Measurements from ENCODE around the gene ANK2. TPM values are rescaled to one million over a fixed set of nuclear protein-coding genes. Genes with fewer than 3 reads are reported as not detected.

ANK2 gene
- total and polyA plus RNA-seq, 2 of the 13 experiments (the other 11 are each of a cell fraction or from before 2014, with no cell fraction given): 2.7 to 15.1 TPM

DNA sequence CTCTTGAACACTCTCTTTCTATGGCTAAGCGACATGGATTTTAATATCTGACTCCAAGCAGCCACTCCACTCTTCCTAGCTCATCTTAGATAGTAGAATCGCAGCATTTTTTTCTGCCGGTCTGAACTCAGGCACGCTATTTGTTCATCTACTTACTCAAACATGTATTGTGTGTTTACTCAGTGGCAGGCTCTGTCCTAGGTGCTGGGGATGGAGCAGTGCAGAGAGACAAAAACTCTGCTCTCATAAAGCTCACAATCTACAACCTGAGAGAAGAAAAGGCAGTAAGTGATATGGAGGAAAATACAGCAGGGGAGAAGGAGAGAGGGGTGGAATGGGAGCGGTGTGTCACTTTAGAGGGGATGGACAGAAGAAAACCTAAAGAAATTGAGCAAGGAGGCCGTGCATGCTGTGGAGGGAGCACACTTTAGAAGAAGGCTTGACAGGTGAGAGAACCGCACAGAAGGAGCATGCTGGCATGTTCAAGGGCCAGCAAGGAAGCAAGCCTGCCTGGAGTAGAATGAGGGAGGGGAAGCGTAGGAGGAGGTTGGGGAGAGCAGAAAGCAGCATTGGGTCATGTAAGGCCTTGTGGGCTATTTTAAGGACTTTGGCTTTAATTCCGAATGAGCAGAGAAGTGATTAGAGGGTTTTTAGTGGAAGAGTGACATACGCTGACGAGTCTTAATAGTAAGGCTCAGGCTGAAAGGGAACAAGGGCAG lies 132.0 kb downstream of the ANK2 start (continued):
- no peak for TF ChIP-seq SNAPC4 (CRISPR knock-in tag; IDR thresholded peaks at IDR 0.05)
- TF ChIP-seq ZNF20 (CRISPR knock-in tag; IDR thresholded peaks at IDR 0.05): no peak
- no peak for TF ChIP-seq ZBTB40 (IDR thresholded peaks at IDR 0.05)
- no peak for TF ChIP-seq ZBTB40 (CRISPR knock-in tag; IDR thresholded peaks at IDR 0.05)
- peak; percentile 74 for TF ChIP-seq POGZ (CRISPR knock-in tag; IDR thresholded peaks at IDR 0.05)
- TF ChIP-seq, protein P1, sequence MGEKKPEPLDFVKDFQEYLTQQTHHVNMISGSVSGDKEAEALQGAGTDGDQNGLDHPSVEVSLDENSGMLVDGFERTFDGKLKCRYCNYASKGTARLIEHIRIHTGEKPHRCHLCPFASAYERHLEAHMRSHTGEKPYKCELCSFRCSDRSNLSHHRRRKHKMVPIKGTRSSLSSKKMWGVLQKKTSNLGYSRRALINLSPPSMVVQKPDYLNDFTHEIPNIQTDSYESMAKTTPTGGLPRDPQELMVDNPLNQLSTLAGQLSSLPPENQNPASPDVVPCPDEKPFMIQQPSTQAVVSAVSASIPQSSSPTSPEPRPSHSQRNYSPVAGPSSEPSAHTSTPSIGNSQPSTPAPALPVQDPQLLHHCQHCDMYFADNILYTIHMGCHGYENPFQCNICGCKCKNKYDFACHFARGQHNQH (CRISPR knock-in tag; IDR thresholded peaks at IDR 0.05): peak; percentile 70; the same call in 1 of the 2 replicates
- peak; percentile 89 for TF ChIP-seq ZNF205 (CRISPR knock-in tag; IDR thresholded peaks at IDR 0.05)
- TF ChIP-seq THRA (CRISPR knock-in tag; IDR thresholded peaks at IDR 0.05; ENCODE audit: borderline replicate concordance): peak; percentile 62; the same call in 1 of the 2 replicates
- peak; percentile 69; the same call in 1 of the 2 replicates for TF ChIP-seq ERF (CRISPR knock-in tag; IDR thresholded peaks at IDR 0.05)
- 0 out of 2 replicates have a peak, but pooled peaks have one; percentile 54 for TF ChIP-seq MEIS2 (CRISPR knock-in tag; IDR thresholded peaks at IDR 0.05)
- no peak for TF ChIP-seq LCORL (IDR thresholded peaks at IDR 0.05)
- TF ChIP-seq LCORL (CRISPR knock-in tag; IDR thresholded peaks at IDR 0.05): peak; percentile 50; the same call in 1 of the 2 replicates
